ENCODE data around the gene THEM5.
"Not testable (repeated sequence)": the region's sequence is repeated elsewhere in the genome, so short reads cannot be mapped to it uniquely, and the experiment has no call there.

GRCh38 chr1:151882918-151883317, 29.4 kb upstream of the THEM5 start:
- TF ChIP-seq EZH2 (IDR thresholded peaks at IDR 0.05; ENCODE audit: low read length, unreplicated experiment); CTCF (conservative IDR thresholded peaks at IDR 0.05; ENCODE audit: low read depth, low read length); EZH2phosphoT487 (IDR thresholded peaks at IDR 0.05; ENCODE audit: borderline replicate concordance, low read length): not testable (repeated sequence)

All from PC-3 (cell line).